Spinal cord (tissue), 10 donors: Measurements from ENCODE around the gene TYW1B. TPM values are rescaled to one million over a fixed set of nuclear protein-coding genes. Genes with fewer than 3 reads are reported as not detected.
"Not testable (repeated sequence)": the region's sequence is repeated elsewhere in the genome, so short reads cannot be mapped to it uniquely, and the experiment has no call there.

ENCODE experiments used
- DNase-seq, 6 donors: peaks; one replicate each; pipeline versions ENCODE4 v3.0.0 to v3.0.0-alpha.2; 2013 to 2015; ENCODE audit warnings: low spot score in 6 of 6, low read depth in 4 of 6
- H3K27ac ChIP-seq: one replicate; pipeline ENCODE4 v1.5.1; 2013; ENCODE audit warnings: low read depth, low read length, control low read depth
- H3K27me3 ChIP-seq: one replicate; pipeline ENCODE4 v1.6.1; 2013; ENCODE audit warnings: low read length; ENCODE audit not compliant: control insufficient read depth, insufficient read depth
- H3K36me3 ChIP-seq: one replicate; pipeline ENCODE4 v1.6.1; 2013; ENCODE audit warnings: low read length; ENCODE audit not compliant: control insufficient read depth, insufficient read depth
- H3K4me1 ChIP-seq: one replicate; pipeline ENCODE4 v1.6.1; 2013; ENCODE audit warnings: low read length; ENCODE audit not compliant: control insufficient read depth, insufficient read depth
- H3K4me3 ChIP-seq: one replicate; pipeline ENCODE4 v1.5.1; 2013; ENCODE audit warnings: low read depth, low read length, control low read depth
- H3K9me3 ChIP-seq: one replicate; pipeline ENCODE4 v1.6.1; 2013; ENCODE audit warnings: low read length; ENCODE audit not compliant: control insufficient read depth, insufficient read depth
- whole genome bisulfite sequencing: methylation state at CpG from one replicate; pipeline ENCODE4 v1.1.5; 2013; ENCODE audit warnings: missing lambda C conversion rate; ENCODE audit not compliant: insufficient coverage; 5-methylcytosine and 5-hydroxymethylcytosine counted together
- polyA plus RNA-seq, 2 donors: library from polyadenylated mRNA; unstranded; fragments of 120-200 nt; gene quantifications; one replicate each; pipeline ENCODE4 v1.2.1, GENCODE V29; 2013; ENCODE audit not compliant: insufficient read length in 2 of 2
- total RNA-seq, 2 donors: library from RNA; depleted of rRNA in 1 of 2; stranded (reverse); fragments of 120-200 nt in 1 of 2; fragments of >200 nt in 1 of 2; gene quantifications; one replicate each; pipeline versions ENCODE4 v1.2.3 to v1.2.4, GENCODE V29; 2013 to 2014
- donor health status: healthy.

TYW1B gene
- total and polyA plus RNA-seq, 4 donors = 2.4 to 11.5 (median 5.3) TPM

GRCh38 chr7:72793791-72794190, 34.2 kb downstream of the TYW1B start:
- DNase-seq = no peak
- WGBS = 97% methylated on average over 6 of the region's 6 CpGs

GRCh38 chr7:72790698-72791060, 37.3 kb downstream of the TYW1B start:
- not testable (repeated sequence) for H3K36me3 ChIP-seq, H3K27me3 ChIP-seq, H3K9me3 ChIP-seq, H3K27ac ChIP-seq, DNase-seq, H3K4me3 ChIP-seq, H3K4me1 ChIP-seq
- WGBS = no CpG with 5 or more reads among the region's 3 CpGs

More at GRCh38 chr7:72793791-72794190, 34.2 kb downstream of the TYW1B start:
- no peak overlapping the region for H3K4me3 ChIP-seq
- H3K27me3 ChIP-seq = no peaks in the 10 kb centered on the region
- H3K9me3 ChIP-seq = no peaks in the 10 kb centered on the region
- H3K4me1 ChIP-seq = no peaks in the 10 kb centered on the region
- no peak overlapping the region for H3K27ac ChIP-seq
- no peaks in the 10 kb centered on the region for H3K36me3 ChIP-seq

- not testable (repeated sequence) for H3K36me3 ChIP-seq, DNase-seq, H3K27me3 ChIP-seq, H3K4me3 ChIP-seq, H3K4me1 ChIP-seq, H3K27ac ChIP-seq, H3K9me3 ChIP-seq
- 30% methylated on average over 1 of the region's 6 CpGs for WGBS
Measured at GRCh38 chr7:72790048-72790697, 37.8 kb downstream of the TYW1B start.

- Histone ChIP-seq H3K4me3 (no peak overlapping the region), H3K9me3 (no peaks in the 10 kb centered on the region), H3K36me3 (no peaks in the 10 kb centered on the region), H3K4me1 (no peaks in the 10 kb centered on the region), H3K27me3 (no peaks in the 10 kb centered on the region), H3K27ac (no peak overlapping the region)
- WGBS = 97% methylated on average over 4 of the region's 8 CpGs
- DNase-seq = no peak
Measured at GRCh38 chr7:72785166-72785955, 42.6 kb downstream of the TYW1B start.

- not testable (repeated sequence) for H3K36me3 ChIP-seq, H3K27me3 ChIP-seq, H3K4me1 ChIP-seq, H3K27ac ChIP-seq, H3K4me3 ChIP-seq, H3K9me3 ChIP-seq
- peak in 2 of 6 donors; percentile 28 to 33 for DNase-seq
- WGBS = no CpG with 5 or more reads among the region's 4 CpGs
Measured at GRCh38 chr7:72783601-72784370, 44.2 kb downstream of the TYW1B start.

GRCh38 chr7:72781631-72782030, 46.4 kb downstream of the TYW1B start:
- no peak overlapping the region for H3K27ac ChIP-seq
- no peak for DNase-seq
- H3K27me3 ChIP-seq = no peaks in the 10 kb centered on the region
- H3K4me1 ChIP-seq = no peaks in the 10 kb centered on the region
- H3K4me3 ChIP-seq = no peak overlapping the region
- WGBS = 79% methylated on average over 5 of the region's 6 CpGs
- no peaks in the 10 kb centered on the region for H3K9me3 ChIP-seq
- H3K36me3 ChIP-seq = no peaks in the 10 kb centered on the region

GRCh38 chr7:72781161-72781560, 46.8 kb downstream of the TYW1B start:
- WGBS = 88% methylated on average over 8 of the region's 8 CpGs
- Histone ChIP-seq H3K36me3 (no peaks in the 10 kb centered on the region), H3K4me1 (no peaks in the 10 kb centered on the region), H3K27me3 (no peaks in the 10 kb centered on the region), H3K4me3 (no peak overlapping the region), H3K27ac (no peak overlapping the region), H3K9me3 (no peaks in the 10 kb centered on the region)
- no peak for DNase-seq

GRCh38 chr7:72780289-72780894, 47.6 kb downstream of the TYW1B start:
- H3K9me3 ChIP-seq, H3K4me3 ChIP-seq, H3K27me3 ChIP-seq, DNase-seq, H3K4me1 ChIP-seq, H3K36me3 ChIP-seq, H3K27ac ChIP-seq: not testable (repeated sequence)
- 94% methylated on average over 2 of the region's 5 CpGs for WGBS

- not testable (repeated sequence) for H3K36me3 ChIP-seq, H3K4me1 ChIP-seq, H3K9me3 ChIP-seq, H3K27me3 ChIP-seq, DNase-seq, H3K4me3 ChIP-seq, H3K27ac ChIP-seq
- WGBS = no CpG with 5 or more reads among the region's 2 CpGs
Measured at GRCh38 chr7:72777167-72777566, 50.8 kb downstream of the TYW1B start.
